Anterior cingulate cortex (tissue), 58 donors: ENCODE data around the gene PRKN.

Source experiments
- DNase-seq, 58 donors: peaks; one replicate each; lab custom pipeline; 2025; lab: John Stamatoyannopoulos, UW

Gene PRKN

DNA sequence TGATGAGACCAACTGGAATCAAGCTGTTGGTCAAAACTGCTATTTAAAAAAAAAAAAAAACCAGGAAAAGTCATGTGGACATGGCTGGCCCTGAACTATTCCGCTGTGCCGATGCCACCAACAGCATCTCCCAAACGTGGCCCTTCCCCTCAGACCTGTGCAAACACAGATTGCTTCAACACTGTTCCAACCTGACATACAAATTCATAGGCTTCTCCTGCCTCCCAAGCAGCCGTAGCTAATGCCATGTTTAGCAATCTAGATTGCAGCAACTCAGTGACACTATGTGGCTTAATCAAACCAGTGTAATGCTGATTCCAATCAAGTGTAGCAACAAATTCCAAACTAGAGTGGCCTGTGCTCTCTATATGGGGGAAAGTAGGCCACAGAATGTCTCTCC lies 16.2 kb downstream of the PRKN start:
- DNase-seq, result no peak

DNA sequence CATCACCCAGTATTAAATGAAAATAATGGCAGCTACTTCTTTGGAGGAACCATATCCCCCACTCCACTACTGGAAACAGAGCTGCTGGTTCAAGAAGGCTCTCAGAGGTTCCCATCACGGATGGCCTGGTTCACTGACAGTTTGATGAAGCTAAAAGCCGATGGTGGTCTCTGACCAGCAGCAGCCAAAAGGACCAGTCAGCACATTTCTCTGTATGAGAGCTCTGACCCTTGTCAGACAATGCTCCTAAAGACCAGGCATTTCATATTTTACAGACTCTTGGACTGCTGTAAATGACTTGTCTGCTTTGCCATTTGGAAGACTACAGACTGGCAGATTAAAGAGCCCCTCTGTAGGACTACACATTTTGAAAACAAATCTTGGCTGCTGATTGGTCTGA lies 16.6 kb downstream of the PRKN start:
- DNase-seq, result no peak

DNA sequence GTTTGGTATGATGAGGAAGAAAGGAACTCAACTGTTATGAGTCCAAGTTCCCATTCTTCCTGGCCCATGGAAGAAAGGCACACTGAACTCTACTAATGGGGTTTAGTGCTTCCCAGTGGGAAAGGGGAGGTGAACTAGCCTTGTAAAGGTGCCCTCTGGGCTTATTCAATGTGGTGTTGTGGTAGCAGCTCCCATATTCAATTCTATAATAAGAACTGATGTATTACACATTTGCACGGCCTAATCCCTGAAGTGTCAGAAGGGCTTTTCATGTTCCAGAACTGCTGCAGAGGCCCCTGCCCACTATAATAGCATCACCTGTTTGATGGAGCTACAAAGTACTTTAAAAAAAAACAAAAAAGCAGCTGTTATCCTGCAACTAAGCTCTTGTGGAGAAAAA lies 17.1 kb downstream of the PRKN start:
- no peak for DNase-seq

DNA sequence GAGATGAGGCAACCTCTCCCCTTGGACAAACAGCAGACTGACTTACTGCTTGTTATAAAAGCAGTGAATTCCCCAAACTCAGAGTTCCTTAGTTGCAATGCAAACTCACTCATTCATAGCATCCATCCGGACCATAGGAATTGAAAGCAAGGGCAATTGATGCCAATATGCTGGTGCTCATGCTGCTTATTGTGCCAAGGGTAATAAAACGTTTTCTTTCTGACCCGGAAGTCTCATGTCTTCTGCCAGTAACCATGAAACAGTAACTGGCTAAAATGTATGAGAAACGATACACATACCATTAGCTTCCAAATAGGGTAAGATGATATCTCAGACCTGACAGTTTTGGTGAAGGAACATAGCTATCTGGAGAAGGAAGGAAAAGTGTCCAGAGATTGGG lies 18.1 kb downstream of the PRKN start:
- no peak for DNase-seq

DNA sequence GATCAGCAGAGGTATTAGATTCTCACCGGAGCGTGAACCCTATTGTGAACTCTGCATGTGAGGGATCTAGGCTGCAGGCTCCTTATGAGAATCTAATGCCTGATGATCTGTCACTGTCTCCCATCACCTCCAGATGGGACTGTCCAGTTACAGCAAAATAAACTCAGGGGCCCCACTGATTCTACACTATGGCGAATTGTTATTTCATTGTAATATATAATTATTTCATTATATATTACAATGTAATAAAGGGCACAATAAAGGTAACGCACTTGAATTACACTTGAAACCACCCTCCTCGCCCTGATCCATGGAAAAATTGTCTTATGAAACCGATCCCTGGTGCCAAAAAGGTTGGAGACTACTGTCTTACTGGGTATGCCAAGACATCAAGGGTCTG lies 18.6 kb downstream of the PRKN start:
- no peak for DNase-seq

DNA sequence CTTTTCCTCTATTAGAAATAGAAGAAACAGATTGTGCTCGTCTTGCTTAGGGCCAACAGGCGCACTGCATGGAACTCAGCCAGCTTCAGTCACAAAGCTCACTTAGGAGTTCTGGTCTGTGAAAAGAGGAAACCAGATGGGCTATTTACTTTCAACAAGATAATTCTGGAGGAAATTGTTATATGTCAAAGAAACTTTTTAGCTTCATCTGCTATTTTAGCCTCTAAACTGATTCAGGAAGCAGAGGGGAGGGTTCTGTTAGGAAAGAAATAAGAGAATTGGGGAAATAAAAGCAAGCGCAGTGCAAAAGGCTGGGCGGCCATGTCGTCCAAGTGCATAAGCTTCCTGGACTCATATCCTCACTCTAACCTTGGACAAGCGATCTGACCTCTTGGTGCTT lies 21.3 kb downstream of the PRKN start:
- DNase-seq, result peak in 39 of 58 donors; percentile 7 to 71 (median 31)

DNA sequence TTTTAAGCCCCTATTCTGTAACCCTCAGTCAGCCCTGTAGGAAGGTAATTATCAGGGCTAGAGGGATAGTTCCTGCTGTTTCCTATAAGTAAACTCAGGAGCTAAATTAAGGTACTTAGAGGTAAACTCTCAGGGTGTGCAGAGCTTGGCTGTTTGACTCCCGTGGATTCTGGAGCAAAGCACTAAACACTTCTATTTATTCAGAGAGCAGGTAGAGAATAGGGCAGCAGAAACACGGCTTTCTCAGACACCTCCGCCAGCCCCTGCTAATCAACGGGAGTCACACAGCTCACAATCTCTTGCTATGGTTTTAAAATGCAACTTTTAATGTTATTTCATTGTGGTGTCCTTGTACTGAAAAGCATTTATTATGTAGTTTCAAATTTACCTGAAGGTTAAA lies 21.8 kb downstream of the PRKN start:
- DNase-seq, result no peak

DNA sequence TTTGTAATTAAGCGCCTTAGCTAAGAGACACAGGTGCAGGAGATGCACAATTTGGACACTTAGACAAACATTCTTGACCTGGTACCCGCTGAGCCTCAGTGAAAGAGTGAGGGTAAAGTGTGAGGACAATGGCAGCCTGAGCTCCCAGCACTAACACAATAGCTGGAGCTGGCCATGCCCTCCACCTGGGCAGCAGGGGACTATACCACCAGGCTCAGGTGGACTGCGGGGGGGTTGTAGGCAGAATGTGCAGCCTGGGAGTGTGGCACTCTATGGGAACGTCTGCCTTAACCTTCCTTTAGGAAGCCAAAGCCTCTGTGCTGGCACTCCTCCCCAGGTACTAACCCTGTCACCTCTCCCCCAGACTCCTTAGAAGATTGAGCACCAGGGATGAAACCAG lies 23.6 kb downstream of the PRKN start:
- no peak for DNase-seq

DNA sequence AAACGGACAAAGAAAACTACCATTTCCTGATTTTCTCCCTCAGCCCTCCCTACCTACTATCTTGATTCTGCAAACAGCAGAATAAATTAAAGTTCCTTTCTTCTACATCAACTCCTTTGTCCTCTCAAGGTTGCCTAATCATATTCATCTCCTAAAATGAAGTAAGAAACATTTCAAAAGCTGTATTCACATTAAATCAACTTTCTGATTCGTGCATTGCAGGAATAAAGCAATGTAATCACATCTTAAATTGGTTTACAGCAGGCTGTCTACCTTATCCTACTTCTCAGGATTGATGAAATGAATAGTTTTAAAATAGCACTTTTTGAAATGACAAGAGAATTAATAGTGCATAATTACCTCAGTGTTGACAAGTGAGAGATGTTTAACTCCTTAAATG lies 25.1 kb downstream of the PRKN start:
- no peak for DNase-seq

DNA sequence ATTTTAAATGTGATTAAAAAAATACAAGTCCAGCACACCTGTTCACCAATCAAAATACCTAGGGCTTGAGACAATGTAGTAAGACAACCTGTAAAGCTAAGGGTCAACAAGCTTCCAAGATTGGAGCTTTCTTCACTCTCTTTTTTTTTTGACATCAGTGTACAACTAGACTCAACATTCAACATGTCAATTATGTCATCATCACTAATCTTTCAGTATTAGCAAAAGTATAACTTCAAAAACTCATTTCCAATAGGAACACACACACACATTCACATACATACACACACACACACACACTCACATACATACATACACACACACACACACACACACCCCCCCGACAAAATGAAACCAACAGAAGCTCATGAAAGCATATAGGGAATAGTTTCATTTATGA lies 26.0 kb downstream of the PRKN start:
- DNase-seq, result no peak

DNA sequence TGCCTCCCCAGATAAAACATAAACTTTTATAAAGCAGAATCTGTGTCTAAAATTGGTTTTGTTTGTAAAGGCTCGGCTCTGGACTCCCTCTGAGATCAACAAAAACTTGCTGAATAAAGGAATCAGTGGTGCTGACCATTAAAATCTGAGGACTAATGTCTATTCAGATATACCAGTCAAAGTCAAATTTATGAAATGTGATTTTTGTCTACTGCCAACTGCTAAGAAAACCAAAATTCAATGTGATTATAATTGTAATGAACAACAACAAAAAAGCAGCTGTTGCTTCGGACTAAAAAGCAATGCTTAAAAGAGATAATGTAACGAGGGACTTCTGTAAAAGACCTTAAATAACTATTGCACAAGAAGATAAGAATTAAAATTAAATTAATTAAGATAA lies 26.6 kb downstream of the PRKN start:
- DNase-seq, result no peak

DNA sequence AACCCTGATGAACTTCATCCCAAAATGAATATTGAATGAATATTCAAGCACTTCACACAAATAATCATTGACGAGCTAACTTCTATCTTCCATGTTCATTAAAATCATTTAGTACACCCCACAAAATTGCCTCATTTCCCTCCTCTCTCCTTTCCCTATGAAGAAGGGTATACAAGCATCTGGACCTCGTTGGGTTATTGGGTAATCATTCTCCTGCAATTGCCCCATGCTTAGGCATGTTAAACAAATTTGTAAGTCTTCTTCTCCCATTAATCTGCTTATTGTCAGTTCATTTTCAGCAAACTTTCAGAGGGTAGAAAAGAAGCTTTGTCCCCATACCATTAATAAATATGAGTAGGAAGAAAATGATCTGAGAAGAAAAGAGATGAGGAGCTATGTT lies 27.6 kb downstream of the PRKN start:
- no peak for DNase-seq

DNA sequence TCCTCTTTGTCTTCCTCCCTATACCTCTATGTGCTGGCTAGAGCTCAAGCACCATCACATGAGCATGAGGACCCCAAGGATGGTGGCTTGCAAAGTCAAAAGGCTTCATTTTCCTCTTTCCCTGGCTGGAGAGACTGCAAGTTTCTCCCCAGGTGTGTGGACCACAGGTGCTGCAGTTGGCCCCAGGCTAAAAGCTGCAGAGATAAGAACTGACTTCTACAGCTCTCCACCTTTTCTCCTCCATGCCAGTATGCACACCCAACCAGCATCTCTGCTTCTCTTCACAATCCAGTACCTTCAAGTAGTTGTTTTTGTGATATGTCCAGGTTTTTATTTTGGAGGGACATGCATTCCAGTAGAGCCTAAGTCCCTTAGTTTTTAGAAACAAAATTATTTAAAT lies 29.1 kb downstream of the PRKN start:
- DNase-seq, result no peak

DNA sequence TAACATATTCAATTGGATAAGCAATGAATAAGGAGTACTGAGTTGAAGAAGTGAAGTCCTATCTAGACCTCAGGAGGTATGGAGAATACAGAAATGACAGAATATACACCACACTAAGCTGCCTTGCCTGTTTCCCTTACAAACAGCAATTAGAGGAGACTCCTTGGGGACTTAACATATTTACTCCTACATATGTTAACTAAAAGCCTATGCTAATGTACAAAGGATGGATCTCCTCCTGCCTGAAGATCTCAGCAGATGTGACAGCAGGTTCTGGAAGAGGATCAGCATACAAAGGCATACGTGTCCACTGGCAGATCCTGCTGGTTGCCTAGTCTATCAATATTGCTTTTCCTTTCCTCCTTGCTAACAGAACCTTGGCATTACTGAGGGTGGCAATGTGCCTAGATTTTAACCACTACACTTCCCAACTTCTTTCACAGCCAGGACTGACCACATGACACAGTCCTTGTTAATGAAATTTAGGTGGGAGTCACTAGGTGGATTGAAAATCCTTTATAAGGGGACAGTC lies 29.6 kb downstream of the PRKN start:
- peak in 1 of 58 donors; percentile 12 for DNase-seq

DNA sequence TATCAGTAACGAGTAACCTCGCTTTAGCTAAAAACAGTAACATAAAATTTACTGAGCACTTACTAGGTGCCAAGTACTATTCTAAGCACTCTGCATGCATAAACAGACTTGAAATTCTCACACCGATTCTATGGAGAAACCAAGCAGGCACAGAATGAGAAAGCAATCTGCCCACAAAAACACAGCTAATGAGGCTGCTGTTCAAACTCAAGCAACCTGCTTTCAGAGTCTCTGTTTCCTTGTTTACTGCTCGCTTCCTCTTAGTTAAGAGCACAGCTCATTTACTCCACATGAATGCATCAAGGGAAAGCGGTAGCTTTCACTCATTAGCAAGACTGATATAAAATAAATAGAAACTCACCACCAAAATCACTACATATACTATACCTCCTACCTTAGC lies 37.4 kb downstream of the PRKN start:
- DNase-seq, result no peak

DNA sequence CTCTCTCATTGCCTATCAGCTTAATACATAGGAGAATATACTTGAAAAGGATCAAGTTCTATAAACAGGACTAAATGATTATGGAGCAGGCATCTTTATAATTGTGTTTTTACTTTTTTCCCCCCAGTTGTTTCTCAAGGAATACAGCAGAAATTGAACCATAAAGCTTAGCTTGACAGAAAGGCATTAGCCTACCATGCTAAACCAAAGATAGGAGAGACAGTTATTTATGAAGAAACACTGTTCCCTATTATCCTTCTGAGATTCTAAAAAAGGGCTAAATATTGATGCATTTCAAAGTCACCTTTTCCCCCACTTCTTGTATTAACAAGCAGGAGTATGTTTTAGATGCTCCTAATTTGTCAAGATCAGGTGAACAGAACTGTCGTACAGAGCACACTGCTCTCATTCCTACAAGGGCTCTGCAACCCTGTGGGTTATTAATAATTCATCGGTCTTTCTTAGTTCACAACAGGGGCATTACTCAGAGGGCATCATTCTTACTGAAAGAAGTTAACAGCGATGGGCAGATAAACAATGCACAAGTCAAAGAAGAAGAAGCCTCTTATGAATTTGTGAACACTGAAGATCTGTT lies 38.7 kb downstream of the PRKN start:
- no peak for DNase-seq

DNA sequence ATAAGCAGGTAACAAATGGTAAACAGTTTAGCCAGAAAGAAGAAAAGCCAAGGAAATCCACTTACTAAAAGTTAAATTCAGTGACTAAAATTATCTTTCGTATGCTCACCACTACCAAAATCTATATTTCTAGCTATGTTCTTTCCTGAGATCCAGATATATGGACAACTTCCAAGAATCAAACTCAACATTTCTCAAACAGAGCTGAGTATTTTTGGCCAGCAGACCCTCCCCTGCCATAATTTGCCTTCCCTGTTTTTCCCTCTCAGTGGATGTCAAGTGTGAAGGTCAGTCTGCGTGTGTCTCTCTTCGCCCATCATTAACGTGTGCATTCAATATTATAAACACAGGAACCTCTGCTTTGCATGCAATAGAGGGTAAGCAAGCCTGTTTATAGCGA lies 42.0 kb downstream of the PRKN start:
- no peak for DNase-seq

DNA sequence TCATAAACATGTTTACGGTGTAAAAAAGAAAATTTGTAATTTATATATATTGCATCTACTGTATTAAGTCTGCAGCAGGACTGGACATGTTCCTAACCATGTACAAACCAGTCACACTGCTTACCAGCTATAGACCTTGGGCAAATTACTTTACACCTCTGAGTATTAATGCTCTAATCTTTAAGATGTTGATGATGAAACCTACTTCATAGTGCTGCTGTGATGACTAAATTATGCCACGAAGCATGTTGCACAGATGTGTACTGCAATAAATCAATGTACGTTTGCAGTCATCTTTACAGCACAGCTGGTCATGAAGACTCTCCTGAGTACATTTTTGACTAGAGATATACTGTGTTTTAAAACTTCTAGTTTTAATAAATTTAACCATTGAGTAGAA lies 42.6 kb downstream of the PRKN start:
- DNase-seq, result no peak

DNA sequence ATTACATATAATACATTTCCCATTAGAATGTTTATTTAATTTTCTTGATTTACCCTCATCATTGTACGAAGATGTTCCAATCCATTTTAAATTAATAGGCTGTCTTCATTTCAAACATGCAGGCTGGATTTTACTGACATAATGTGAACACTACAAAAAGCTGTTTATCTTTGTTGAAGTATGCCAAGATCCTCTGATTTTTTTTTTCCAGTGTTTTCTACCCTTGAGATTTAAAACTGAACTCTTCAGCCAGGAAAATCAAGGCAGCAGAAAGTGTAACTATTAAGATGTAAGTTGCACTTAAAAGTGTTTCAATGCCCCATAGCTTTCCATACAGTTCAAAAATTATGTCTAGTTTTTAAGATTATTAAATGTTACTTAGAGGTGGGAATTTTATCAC lies 43.5 kb downstream of the PRKN start:
- DNase-seq, result no peak

DNA sequence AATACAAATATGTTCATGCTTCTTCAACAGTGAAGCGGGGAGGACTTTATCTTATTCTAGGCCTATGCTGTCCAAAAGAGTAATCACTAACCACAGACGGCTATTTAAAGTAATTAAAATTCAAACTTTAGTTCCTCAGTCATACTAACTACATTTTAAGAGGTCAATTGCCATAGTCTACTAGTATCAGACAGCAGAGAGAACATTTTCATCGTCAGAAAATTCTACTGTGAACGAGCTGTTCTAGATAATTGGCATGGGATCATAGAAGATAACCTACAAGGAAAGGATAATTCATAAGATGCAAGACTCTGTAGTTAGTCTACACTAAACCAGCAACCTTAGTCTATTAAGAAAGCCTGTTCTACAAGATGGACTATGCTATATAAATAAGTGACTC lies 44.4 kb downstream of the PRKN start:
- no peak for DNase-seq

DNA sequence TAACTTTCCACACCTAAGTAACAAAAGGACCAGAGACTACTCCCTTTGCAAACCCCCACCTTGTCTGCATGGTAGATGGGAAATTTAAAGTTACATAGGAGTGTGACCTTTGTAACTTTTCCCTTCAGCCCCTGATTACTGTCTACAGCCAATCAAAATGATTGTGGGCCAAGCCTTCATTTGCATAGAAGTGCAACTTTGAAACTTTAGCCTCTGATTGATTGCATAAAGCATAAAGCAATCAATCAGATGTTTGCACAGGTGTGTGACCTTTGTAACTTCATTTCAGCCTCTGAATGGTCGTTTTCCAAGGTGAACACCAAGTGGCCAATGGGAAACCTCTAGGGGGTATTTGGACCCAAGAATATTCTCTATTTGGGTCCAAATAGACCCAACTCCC lies 46.1 kb downstream of the PRKN start:
- DNase-seq, result no peak

DNA sequence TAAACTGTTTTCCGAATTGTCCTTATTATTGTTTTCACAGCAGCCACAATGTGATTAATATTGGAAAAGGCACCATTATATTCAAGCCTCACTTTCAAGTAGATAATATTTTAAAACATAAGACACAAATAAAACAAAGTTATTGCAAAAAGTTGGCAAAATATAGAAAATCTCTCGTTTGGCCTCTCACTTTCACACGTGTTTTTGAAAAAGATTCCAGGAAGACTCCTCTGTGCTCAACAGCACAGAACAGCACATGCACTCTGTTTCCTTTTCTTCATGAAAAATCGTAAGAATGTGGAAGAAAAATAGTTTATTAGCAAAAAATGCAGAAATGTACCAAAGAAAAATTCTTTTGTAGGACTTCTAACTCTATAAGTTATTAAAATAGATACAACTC lies 46.7 kb downstream of the PRKN start:
- no peak for DNase-seq

DNA sequence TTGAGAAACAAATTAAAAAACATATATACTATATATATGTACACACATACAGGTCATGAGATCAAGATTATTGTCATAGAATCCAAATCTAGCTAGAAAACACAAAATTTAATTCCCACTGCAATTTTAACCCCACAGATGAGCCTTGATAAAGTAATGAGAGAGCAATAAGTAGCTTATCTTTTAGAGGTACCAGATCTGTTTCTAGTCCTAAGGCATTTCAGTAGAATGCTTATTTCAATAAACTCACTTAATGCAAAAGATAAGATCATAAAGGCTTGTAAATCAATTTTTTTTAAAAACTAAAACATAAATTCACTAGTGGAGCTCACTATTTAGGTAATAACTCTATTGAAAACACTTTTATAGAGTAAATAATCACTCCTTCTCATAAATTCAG lies 47.2 kb downstream of the PRKN start:
- DNase-seq, result no peak
